Tibial nerve (tissue), 4 donors: ENCODE measurements around the gene MGLL.

Source experiments
- CTCF ChIP-seq, 5 experiments: fragments of 200-600 bp in 3 of 5; fragments of 450-650 bp in 2 of 5; sonication (generic) in 3 of 5; IDR thresholded peaks; one replicate each; pipeline ENCODE4 v1.5.1; 2016 to 2019; ENCODE audit warnings: antibody characterized with exemption in 5 of 5, mild to moderate bottlenecking in 3 of 5, moderate library complexity in 2 of 5
- EP300 ChIP-seq, 2 donors: sonication (generic); formaldehyde crosslinking; IDR thresholded peaks; one replicate each; pipeline ENCODE4 v1.6.1; 2017; ENCODE audit warnings: antibody characterized with exemption in 2 of 2, mild to moderate bottlenecking in 1 of 2
- POLR2A ChIP-seq, 2 donors: fragments of 450-650 bp; IDR thresholded peaks; one replicate each; pipeline ENCODE4 v1.6.1; 2017; ENCODE audit warnings: antibody characterized with exemption in 2 of 2, mild to moderate bottlenecking in 2 of 2, moderate library complexity in 2 of 2

GRCh38 chr3:127785711-127786265 lies 36.5 kb downstream of the MGLL start:
- no peak for TF ChIP-seq CTCF (IDR thresholded peaks at IDR 0.05)
- TF ChIP-seq POLR2A (IDR thresholded peaks at IDR 0.05) = no peak
- no peak for TF ChIP-seq EP300 (IDR thresholded peaks at IDR 0.05)
